IMR-90 (cell line): Measurements from ENCODE around the gene SLC7A6. TPM values are rescaled to one million over a fixed set of nuclear protein-coding genes. Genes with fewer than 3 reads are reported as not detected.

Experiments
- ATAC-seq: fragments of 200-7000 bp; cut with Tn5 transposase; 2 replicates; pipeline ENCODE4 v1.9.1; 2020; ENCODE audit warnings: low read depth, mild to moderate bottlenecking, moderate library complexity
- BruUV-seq: library from RNA; stranded (reverse); fragments of 400-500 nt; replicated peaks from 2 replicates; lab custom pipeline; 2021; lab: Mats Ljungman, UMichigan
- CTCF ChIA-PET: fragments of 300-600 bp; formaldehyde crosslinking; extraction: SDS; loops from one replicate; lab custom pipeline; 2021; ENCODE audit warnings: antibody characterized with exemption; lab: Yijun Ruan, JAX
- POLR2A ChIA-PET: fragments of 300-600 bp; sonication (Branson Sonifier 250); formaldehyde crosslinking; loops from one replicate; lab custom pipeline; 2022; ENCODE audit warnings: antibody characterized with exemption; ENCODE audit not compliant: unreplicated experiment; lab: Charles Lee
- DNase-seq: peaks from one replicate; pipeline ENCODE4 v3.0.0; 2013
- H2AFZ ChIP-seq: replicated peaks from 2 replicates; pipeline ENCODE3; 2013; ENCODE audit warnings: low read length, mild to moderate bottlenecking; ENCODE audit not compliant: poor library complexity
- H2AK5ac ChIP-seq: 2 replicates; pipeline ENCODE4 v1.6.1; 2013; ENCODE audit warnings: low read depth, low read length, inconsistent platforms
- H2AK9ac ChIP-seq: replicated peaks from 2 replicates; pipeline ENCODE3; 2013; ENCODE audit warnings: mild to moderate bottlenecking, low read depth, low read length, moderate library complexity; ENCODE audit not compliant: poor library complexity
- H2BK120ac ChIP-seq: 2 replicates; pipeline ENCODE4 v1.6.1; 2013; ENCODE audit warnings: low read depth, low read length, inconsistent platforms
- H2BK15ac ChIP-seq: 3 replicates; pipeline ENCODE4 v1.6.1; 2013; ENCODE audit warnings: low read depth, low read length, inconsistent platforms
- H2BK20ac ChIP-seq: 2 replicates; pipeline ENCODE4 v1.6.1; 2013; ENCODE audit warnings: low read depth, mild to moderate bottlenecking, inconsistent platforms, low read length, moderate library complexity
- H2BK5ac ChIP-seq: 2 replicates; pipeline ENCODE4 v1.6.1; 2013; ENCODE audit warnings: mild to moderate bottlenecking, low read depth, low read length, inconsistent platforms; ENCODE audit not compliant: poor library complexity, severe bottlenecking
- H3K14ac ChIP-seq: replicated peaks from 2 replicates; pipeline ENCODE4 v1.6.1; 2013; ENCODE audit warnings: low read depth, low read length, inconsistent platforms
- H3K18ac ChIP-seq: 2 replicates; pipeline ENCODE4 v1.6.1; 2013; ENCODE audit warnings: low read depth, low read length, control low read depth
- H3K23ac ChIP-seq: 2 replicates; pipeline ENCODE4 v1.6.1; 2013; ENCODE audit warnings: low read depth, low read length, inconsistent platforms
- H3K27ac ChIP-seq: 2 replicates; pipeline ENCODE4 v1.5.1; 2013; ENCODE audit warnings: mild to moderate bottlenecking, control low read depth, low read length; ENCODE audit not compliant: insufficient read depth
- H3K27me3 ChIP-seq: 2 replicates; pipeline ENCODE4 v1.6.1; 2013; ENCODE audit warnings: low read length; ENCODE audit not compliant: control insufficient read depth, insufficient read depth
- H3K36me3 ChIP-seq: 2 replicates; pipeline ENCODE4 v1.6.1; 2013; ENCODE audit warnings: low read length, mixed read lengths; ENCODE audit not compliant: control insufficient read depth, insufficient read depth
- H3K4ac ChIP-seq: 2 replicates; pipeline ENCODE4 v1.6.1; 2013; ENCODE audit warnings: low read depth, low read length, inconsistent platforms
- H3K4me1 ChIP-seq: 2 replicates; pipeline ENCODE4 v1.6.1; 2013; ENCODE audit warnings: low read length, mixed read lengths; ENCODE audit not compliant: control insufficient read depth, insufficient read depth
- H3K4me2 ChIP-seq: 2 replicates; pipeline ENCODE4 v1.6.1; 2013; ENCODE audit warnings: low read depth, mild to moderate bottlenecking, control low read depth, low read length, moderate library complexity
- H3K4me3 ChIP-seq: 2 replicates; pipeline ENCODE4 v1.5.1; 2013; ENCODE audit warnings: low read depth, mild to moderate bottlenecking, control low read depth, low read length, moderate library complexity; ENCODE audit not compliant: insufficient read depth
- H3K56ac ChIP-seq: 2 replicates; pipeline ENCODE4 v1.6.1; 2013; ENCODE audit warnings: low read length, inconsistent platforms; ENCODE audit not compliant: insufficient read depth; ENCODE audit errors: extremely low read depth
- H3K79me1 ChIP-seq, 2 experiments: 2 replicates each; pipeline ENCODE4 v1.6.1; 2013; ENCODE audit warnings: low read length in 2 of 2, inconsistent platforms in 1 of 2, low read depth in 1 of 2
- H3K9ac ChIP-seq: 2 replicates; pipeline ENCODE4 v1.6.1; 2013; ENCODE audit warnings: low read depth, low read length, control low read depth
- H3K9me1 ChIP-seq: 2 replicates; pipeline ENCODE4 v1.6.1; 2013; ENCODE audit warnings: low read length, inconsistent platforms; ENCODE audit not compliant: insufficient read depth
- H3K9me3 ChIP-seq: 2 replicates; pipeline ENCODE4 v1.6.1; 2013; ENCODE audit warnings: low read length; ENCODE audit not compliant: control insufficient read depth, insufficient read depth
- H4K20me1 ChIP-seq: 2 replicates; pipeline ENCODE4 v1.6.1; 2013; ENCODE audit warnings: low read length, inconsistent platforms; ENCODE audit not compliant: insufficient read depth
- H4K5ac ChIP-seq: 2 replicates; pipeline ENCODE4 v1.6.1; 2013; ENCODE audit warnings: mild to moderate bottlenecking, low read depth, low read length, control low read depth
- H4K8ac ChIP-seq, 2 experiments: 2 replicates each; pipeline ENCODE4 v1.6.1; 2013; ENCODE audit warnings: low read depth in 2 of 2, low read length in 2 of 2, control low read depth in 1 of 2, inconsistent platforms in 1 of 2
- H4K91ac ChIP-seq: 2 replicates; pipeline ENCODE4 v1.6.1; 2013; ENCODE audit warnings: low read depth, low read length, inconsistent platforms; ENCODE audit not compliant: insufficient read depth
- BHLHE40 ChIP-seq: fragments of 150-350 bp; IDR thresholded peaks from 2 replicates; pipeline ENCODE4 v1.6.1; 2016; ENCODE audit warnings: mild to moderate bottlenecking, low read depth, low read length
- CEBPB ChIP-seq: IDR thresholded peaks from 2 replicates; pipeline ENCODE4 v1.6.1; 2012; ENCODE audit warnings: low read depth, low read length, improper control_type of control experiment
- MAFK ChIP-seq: IDR thresholded peaks from 2 replicates; pipeline ENCODE4 v1.6.1; 2012; ENCODE audit warnings: low read depth, low read length, improper control_type of control experiment
- MXI1 ChIP-seq: IDR thresholded peaks from 2 replicates; pipeline ENCODE4 v1.6.1; 2012; ENCODE audit warnings: low read depth, mild to moderate bottlenecking, low read length, moderate library complexity, borderline replicate concordance
- POLR2A ChIP-seq: IDR thresholded peaks from 2 replicates; pipeline ENCODE4 v1.6.1; 2012; ENCODE audit warnings: mild to moderate bottlenecking, low read depth, low read length
- RAD21 ChIP-seq: IDR thresholded peaks from 2 replicates; pipeline ENCODE4 v1.6.1; 2012; ENCODE audit warnings: low read length, improper control_type of control experiment
- RCOR1 ChIP-seq: IDR thresholded peaks from 2 replicates; pipeline ENCODE4 v1.6.1; 2012; ENCODE audit warnings: mild to moderate bottlenecking, low read length, improper control_type of control experiment; ENCODE audit not compliant: insufficient replicate concordance
- RFX5 ChIP-seq: IDR thresholded peaks from 2 replicates; pipeline ENCODE4 v1.8.0; 2012; ENCODE audit warnings: low read depth, mild to moderate bottlenecking, low read length, moderate library complexity
- SMC3 ChIP-seq: fragments of 150-350 bp; IDR thresholded peaks from 2 replicates; pipeline ENCODE4 v1.6.1; 2016; ENCODE audit warnings: low read depth, mild to moderate bottlenecking, antibody characterized with exemption, low read length, moderate library complexity
- USF2 ChIP-seq: fragments of 150-350 bp; IDR thresholded peaks from 2 replicates; pipeline ENCODE4 v1.6.1; 2017; ENCODE audit warnings: mild to moderate bottlenecking, antibody characterized with exemption, low read length, low read depth
- WGBS, 2 experiments: methylation state at CpG; one replicate each; pipeline versions ENCODE4 v1.1.5 to v1.1.7; 2013; ENCODE audit warnings: missing lambda C conversion rate in 2 of 2; ENCODE audit not compliant: insufficient read length in 1 of 2; ENCODE audit errors: extremely low coverage in 2 of 2; 5-methylcytosine and 5-hydroxymethylcytosine counted together
- dilution Hi-C: fragments of 300-500 bp; cut with HindIII; formaldehyde crosslinking; loops from one replicate; pipeline ENCODE4 v1.14.3; 2018; ENCODE audit warnings: low sequenced_read_pairs; ENCODE audit not compliant: unreplicated experiment
- in situ Hi-C: fragments of 300-500 bp; cut with MboI; formaldehyde crosslinking; loops from 3 replicates; pipeline ENCODE4 v1.14.3; 2019; ENCODE audit warnings: low sequenced_read_pairs, inconsistent platforms, mixed read lengths
- intact Hi-C: fragments of 100-400 bp; cut with micrococcal nuclease; formaldehyde crosslinking; loops from 2 replicates; pipeline ENCODE4 v1.10.0; 2022
- polyA plus RNA-seq, 3 experiments: library from polyadenylated mRNA; depleted of rRNA; stranded (reverse); fragments of >200 nt; gene quantifications; 2 replicates each; pipeline ENCODE4 v1.2.3, GENCODE V29; 2012; ENCODE audit warnings: low replicate concordance in 1 of 3
- total RNA-seq: library from RNA; depleted of rRNA; stranded (reverse); fragments of >200 nt; gene quantifications from 2 replicates; pipeline ENCODE4 v1.2.3, GENCODE V29; 2012
- TF ChIP-seq, protein P1 (sequence below): conservative IDR thresholded peaks from 2 replicates; pipeline ENCODE4 v1.5.1; 2012; ENCODE audit warnings: mild to moderate bottlenecking, low read depth, low read length, improper control_type of control experiment
- TF ChIP-seq, protein P2 (sequence below): fragments of 150-350 bp; IDR thresholded peaks from 2 replicates; pipeline ENCODE4 v1.6.1; 2016; ENCODE audit warnings: low read depth, mild to moderate bottlenecking, low read length, moderate library complexity, borderline replicate concordance

SLC7A6 gene
- total and polyA plus RNA-seq, 2 of the 4 experiments (the other 2 are of a cell fraction), result 29.4 to 36.1 TPM

- Histone ChIP-seq H2AK9ac (no peak overlapping the region), H2BK120ac (no peak overlapping the region), H3K4ac (no peak overlapping the region), H3K27me3 (no peaks in the 10 kb centered on the region), H2AK5ac (no peak overlapping the region), H2BK15ac (no peak overlapping the region), H3K4me3 (no peak overlapping the region), H3K79me1 (0 out of 4 replicates have a peak, but pooled peaks cover 0 to 4% of the 10 kb centered on the region in 2 experiments), H3K9ac (no peak overlapping the region), H3K36me3 (peaks cover 18% of the 10 kb centered on the region), H4K5ac (no peak overlapping the region), H2BK5ac (no peak overlapping the region), H3K14ac (no peak overlapping the region), H4K91ac (no peak overlapping the region), H3K56ac (no peak overlapping the region), H3K4me1 (no peaks in the 10 kb centered on the region), H2AFZ (no peak overlapping the region), H3K27ac (no peak overlapping the region), H3K18ac (no peak overlapping the region), H3K23ac (no peak overlapping the region), H3K9me1 (no peaks in the 10 kb centered on the region), H4K8ac (no peak overlapping the region), H2BK20ac (no peak overlapping the region), H4K20me1 (no peaks in the 10 kb centered on the region), H3K4me2 (no peak overlapping the region), H3K9me3 (no peaks in the 10 kb centered on the region)
- no TSS peak for BruUV-seq
- DNase-seq (no peak), ATAC-seq (no peak)
- no CpG with 5 or more reads among the region's 5 CpGs for WGBS, 2 experiments
- dilution Hi-C loops (no loop called here), in situ Hi-C loops (no loop called here), intact Hi-C loops (loop anchor here (10.0 kb wide), 1 partner anchor 240 kb away; the partner anchor contains the start of gene NFATC3)
- TF ChIP-seq MAFK (no peak), RAD21 (no peak), RFX5 (no peak), BHLHE40 (no peak), POLR2A (no peak), USF2 (no peak), CEBPB (no peak), RCOR1 (no peak), MXI1 (no peak), SMC3 (no peak)
- TF ChIP-seq, protein P1, sequence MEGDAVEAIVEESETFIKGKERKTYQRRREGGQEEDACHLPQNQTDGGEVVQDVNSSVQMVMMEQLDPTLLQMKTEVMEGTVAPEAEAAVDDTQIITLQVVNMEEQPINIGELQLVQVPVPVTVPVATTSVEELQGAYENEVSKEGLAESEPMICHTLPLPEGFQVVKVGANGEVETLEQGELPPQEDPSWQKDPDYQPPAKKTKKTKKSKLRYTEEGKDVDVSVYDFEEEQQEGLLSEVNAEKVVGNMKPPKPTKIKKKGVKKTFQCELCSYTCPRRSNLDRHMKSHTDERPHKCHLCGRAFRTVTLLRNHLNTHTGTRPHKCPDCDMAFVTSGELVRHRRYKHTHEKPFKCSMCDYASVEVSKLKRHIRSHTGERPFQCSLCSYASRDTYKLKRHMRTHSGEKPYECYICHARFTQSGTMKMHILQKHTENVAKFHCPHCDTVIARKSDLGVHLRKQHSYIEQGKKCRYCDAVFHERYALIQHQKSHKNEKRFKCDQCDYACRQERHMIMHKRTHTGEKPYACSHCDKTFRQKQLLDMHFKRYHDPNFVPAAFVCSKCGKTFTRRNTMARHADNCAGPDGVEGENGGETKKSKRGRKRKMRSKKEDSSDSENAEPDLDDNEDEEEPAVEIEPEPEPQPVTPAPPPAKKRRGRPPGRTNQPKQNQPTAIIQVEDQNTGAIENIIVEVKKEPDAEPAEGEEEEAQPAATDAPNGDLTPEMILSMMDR, result no peak
- TF ChIP-seq, protein P2, sequence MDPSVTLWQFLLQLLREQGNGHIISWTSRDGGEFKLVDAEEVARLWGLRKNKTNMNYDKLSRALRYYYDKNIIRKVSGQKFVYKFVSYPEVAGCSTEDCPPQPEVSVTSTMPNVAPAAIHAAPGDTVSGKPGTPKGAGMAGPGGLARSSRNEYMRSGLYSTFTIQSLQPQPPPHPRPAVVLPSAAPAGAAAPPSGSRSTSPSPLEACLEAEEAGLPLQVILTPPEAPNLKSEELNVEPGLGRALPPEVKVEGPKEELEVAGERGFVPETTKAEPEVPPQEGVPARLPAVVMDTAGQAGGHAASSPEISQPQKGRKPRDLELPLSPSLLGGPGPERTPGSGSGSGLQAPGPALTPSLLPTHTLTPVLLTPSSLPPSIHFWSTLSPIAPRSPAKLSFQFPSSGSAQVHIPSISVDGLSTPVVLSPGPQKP, result no peak
- ChIA-PET CTCF (no interaction called here), POLR2A (no interaction called here)
Measured at GRCh38 chr16:68324336-68324735, 60.0 kb downstream of the SLC7A6 start.
